GM12873 (cell line): ENCODE data around the gene DGKI.

Experiments used
- TF ChIP-seq, protein P1 (sequence below): IDR thresholded peaks from 2 replicates; pipeline ENCODE4 v1.5.1; 2012; ENCODE audit warnings: low read depth, mild to moderate bottlenecking, moderate library complexity, low read length, control low read depth; ENCODE audit not compliant: insufficient read depth; ENCODE audit errors: missing control alignments

The DGKI gene

DNA sequence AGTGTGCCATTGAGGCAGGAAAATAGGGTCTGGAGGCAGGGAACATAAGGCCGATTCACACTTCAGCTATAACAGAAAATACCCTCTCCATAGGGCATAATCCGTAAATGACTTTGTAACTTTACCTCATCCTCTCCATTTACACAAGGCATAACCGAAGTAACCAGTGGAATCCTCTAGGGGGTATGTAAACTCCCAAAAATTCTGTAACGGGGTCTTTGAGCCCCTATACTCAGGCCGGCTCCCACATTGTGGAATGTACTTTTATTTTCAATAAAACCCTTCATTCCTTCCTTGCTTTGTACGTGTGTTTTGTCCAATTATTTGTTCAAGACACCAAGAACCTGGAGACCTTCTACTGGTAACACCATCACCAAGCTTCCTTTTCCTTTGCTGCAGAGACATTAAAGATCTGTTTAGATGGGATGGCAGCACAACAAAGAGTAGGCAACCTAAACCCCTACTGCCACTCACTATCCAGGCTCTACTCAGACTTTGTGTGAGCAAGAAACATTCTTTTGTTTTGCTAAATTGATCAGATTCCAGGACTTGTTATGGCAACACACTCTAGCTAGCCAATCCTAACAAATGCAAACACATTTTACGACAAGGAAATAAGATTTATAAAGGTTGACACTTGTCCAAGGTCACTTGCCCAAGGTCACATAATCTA, 99.3 kb downstream of the DGKI start:
- TF ChIP-seq, protein P1, sequence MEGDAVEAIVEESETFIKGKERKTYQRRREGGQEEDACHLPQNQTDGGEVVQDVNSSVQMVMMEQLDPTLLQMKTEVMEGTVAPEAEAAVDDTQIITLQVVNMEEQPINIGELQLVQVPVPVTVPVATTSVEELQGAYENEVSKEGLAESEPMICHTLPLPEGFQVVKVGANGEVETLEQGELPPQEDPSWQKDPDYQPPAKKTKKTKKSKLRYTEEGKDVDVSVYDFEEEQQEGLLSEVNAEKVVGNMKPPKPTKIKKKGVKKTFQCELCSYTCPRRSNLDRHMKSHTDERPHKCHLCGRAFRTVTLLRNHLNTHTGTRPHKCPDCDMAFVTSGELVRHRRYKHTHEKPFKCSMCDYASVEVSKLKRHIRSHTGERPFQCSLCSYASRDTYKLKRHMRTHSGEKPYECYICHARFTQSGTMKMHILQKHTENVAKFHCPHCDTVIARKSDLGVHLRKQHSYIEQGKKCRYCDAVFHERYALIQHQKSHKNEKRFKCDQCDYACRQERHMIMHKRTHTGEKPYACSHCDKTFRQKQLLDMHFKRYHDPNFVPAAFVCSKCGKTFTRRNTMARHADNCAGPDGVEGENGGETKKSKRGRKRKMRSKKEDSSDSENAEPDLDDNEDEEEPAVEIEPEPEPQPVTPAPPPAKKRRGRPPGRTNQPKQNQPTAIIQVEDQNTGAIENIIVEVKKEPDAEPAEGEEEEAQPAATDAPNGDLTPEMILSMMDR = peak; percentile 6

DNA sequence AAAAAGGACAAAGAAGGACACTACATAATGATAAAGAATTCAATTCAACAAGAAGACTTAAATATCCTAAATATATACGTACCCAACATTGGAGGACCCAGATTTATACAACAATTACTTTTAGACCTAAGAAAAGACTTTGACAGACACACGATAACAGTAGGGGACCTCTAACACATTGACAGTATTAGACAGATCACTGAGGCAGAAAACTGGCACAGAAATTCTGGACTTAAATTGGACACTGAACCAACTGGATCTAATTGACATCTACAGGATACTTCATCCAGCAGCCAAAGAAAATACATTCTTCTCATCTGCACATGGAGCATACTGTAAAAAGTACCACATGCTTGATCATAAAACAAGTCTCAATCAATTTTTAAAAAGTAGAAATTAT, 103.8 kb downstream of the DGKI start:
- TF ChIP-seq, protein P1 = no peak

DNA sequence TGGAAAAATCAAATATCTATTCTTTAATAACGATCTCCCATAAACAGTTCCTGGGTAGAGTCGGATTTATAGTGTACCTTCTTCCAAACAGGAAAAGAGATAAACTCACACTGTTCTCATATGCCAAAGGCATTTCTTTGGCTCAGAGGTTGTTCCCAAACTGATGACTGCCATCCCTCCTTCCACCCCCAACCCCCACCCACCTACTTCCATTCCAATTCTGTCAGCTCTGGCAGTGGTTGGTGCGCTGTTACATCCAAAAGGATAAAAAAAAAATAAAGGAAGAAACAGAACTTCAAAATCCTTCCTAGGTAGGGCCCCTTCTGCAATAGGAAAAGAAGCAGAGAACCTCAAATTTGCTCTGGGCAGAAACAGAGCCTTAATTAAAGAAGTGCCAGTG, 104.7 kb downstream of the DGKI start:
- TF ChIP-seq, protein P1 = no peak

DNA sequence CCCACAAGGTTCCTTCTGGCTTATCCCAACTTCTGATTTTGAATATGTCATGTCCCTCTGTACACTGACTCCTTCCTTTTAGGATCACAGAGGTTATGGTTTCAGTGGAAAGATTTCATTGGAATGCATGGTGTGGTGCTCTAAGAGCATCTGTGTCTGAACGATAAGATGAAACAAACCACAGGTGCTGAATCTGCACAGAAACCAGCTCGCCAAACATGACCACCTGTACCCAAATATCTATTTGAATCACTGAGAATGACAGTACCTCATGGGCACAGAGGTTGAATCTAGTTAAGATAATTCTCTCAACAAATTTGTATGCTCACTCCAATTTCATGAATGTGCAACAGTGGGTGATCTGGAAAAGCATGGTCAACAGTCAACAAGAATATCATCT, 105.3 kb downstream of the DGKI start:
- TF ChIP-seq, protein P1 = no peak

DNA sequence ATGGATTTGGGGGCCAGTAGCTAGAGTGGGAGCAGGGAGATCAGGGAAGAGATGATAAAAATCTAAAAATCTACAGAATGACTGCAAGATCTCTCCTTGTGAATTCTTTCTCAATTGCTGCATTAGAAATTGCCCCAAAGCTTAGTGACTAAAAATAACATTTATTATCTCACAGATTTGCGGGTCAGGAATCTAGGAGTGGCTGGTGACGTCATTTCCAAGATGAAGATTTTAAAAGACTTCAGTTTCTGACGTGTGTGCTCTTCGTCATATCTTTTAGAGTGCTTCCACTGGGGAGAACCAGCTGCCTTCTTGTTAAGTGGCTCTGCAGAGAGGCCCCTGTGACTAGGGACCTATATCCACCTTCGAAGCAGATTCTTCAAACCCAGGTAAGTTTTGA, 112.6 kb downstream of the DGKI start:
- TF ChIP-seq, protein P1 = no peak

DNA sequence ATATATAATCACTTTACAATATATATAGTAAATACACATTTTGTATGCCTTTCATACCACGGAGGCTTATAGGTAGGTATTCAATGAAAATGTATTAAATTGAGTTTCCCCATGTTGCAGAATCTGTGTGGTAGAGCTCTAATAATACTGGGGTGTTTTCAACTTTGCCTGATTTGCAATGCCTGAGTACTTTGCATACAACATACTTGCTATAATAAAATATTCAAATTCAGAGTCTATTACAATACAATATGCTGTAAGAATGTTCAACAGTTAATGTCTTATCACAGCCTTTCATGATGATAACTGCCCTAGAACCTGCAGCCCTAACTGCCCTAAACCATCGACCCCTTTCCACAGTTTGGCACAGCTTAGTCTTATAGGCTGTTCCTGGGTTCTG, 114.6 kb downstream of the DGKI start:
- TF ChIP-seq, protein P1 = no peak

DNA sequence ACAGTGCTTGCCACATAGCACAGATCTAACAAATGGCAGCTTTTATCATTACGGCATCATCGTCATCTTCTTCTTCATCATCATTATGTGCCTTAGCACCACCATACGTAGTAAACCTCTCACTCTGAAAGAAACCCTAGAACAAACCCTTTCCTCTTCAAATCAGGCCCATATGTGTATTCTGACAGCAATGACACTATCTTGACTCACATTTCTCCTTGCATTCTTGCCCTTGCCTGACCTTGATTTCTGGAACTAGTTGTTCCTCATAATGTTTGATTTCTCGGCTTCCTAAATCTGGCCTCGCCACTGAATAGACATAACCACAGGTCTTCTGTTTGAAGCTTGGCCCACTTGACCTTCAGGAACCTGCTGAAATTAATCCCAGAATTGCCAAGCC, 115.3 kb downstream of the DGKI start:
- TF ChIP-seq, protein P1 = no peak
